ENCODE results near the gene MMEL1.

Gene MMEL1

DNA sequence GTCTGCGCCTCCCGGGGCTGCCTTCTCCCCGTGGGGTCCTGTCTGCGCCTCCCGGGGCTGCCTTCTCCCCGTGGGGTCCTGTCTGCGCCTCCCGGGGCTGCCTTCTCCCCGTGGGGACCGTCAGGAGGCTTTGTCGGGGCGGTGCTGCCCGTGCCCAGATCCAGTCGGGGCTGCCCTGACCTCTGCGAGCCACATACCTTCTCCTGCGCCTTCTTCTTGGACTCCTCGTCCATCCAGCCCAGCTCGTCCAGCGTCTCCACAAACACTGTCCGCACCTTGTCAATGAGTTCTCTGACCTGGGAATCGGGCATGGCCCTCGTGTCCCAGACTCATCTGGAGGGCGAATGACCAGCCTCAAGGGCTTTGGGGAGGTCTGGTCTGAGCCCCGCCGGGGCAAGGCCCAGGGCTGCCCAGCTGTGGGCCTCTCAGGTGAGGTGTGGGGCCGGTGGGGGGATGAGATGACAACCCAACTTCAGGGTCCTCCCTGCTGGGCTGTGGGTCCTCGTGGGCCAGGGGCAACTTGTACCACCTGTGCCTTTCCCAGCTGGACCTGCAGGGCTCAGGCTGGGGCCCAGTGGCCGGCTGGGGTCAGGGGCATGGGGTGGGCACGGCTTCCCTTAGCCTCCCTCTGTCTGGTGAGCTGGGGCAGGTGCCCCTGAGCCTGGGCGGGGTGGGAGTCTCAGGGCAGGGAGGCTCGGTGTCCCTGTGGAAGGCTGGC, 36.8 kb downstream of the MMEL1 start:
- no peak overlapping the region for H3K4me3 ChIP-seq (replicated peaks; ENCODE audit: insufficient read depth, low read length)
- DNase-seq (ENCODE audit: low read depth in 1 of 2, low spot score in 1 of 2), result no peak
- no peak for TF ChIP-seq REST (IDR thresholded peaks at IDR 0.05; ENCODE audit: insufficient replicate concordance, low read depth)
- no peak for TF ChIP-seq GABPA (IDR thresholded peaks at IDR 0.05; ENCODE audit: low read depth)
- TF ChIP-seq, protein P1, sequence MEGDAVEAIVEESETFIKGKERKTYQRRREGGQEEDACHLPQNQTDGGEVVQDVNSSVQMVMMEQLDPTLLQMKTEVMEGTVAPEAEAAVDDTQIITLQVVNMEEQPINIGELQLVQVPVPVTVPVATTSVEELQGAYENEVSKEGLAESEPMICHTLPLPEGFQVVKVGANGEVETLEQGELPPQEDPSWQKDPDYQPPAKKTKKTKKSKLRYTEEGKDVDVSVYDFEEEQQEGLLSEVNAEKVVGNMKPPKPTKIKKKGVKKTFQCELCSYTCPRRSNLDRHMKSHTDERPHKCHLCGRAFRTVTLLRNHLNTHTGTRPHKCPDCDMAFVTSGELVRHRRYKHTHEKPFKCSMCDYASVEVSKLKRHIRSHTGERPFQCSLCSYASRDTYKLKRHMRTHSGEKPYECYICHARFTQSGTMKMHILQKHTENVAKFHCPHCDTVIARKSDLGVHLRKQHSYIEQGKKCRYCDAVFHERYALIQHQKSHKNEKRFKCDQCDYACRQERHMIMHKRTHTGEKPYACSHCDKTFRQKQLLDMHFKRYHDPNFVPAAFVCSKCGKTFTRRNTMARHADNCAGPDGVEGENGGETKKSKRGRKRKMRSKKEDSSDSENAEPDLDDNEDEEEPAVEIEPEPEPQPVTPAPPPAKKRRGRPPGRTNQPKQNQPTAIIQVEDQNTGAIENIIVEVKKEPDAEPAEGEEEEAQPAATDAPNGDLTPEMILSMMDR (IDR thresholded peaks at IDR 0.05; ENCODE audit: insufficient read depth, low read length), result no peak
- no peak for TF ChIP-seq POLR2AphosphoS5 (IDR thresholded peaks at IDR 0.05; ENCODE audit: low read depth)
- TF ChIP-seq SPI1 (IDR thresholded peaks at IDR 0.05; ENCODE audit: borderline replicate concordance, low read depth), result no peak
- H3K27ac ChIP-seq (replicated peaks), result no peak overlapping the region
- no peaks in the 10 kb centered on the region for H3K27me3 ChIP-seq (ENCODE audit: insufficient read depth, poor library complexity, severe bottlenecking)

DNA sequence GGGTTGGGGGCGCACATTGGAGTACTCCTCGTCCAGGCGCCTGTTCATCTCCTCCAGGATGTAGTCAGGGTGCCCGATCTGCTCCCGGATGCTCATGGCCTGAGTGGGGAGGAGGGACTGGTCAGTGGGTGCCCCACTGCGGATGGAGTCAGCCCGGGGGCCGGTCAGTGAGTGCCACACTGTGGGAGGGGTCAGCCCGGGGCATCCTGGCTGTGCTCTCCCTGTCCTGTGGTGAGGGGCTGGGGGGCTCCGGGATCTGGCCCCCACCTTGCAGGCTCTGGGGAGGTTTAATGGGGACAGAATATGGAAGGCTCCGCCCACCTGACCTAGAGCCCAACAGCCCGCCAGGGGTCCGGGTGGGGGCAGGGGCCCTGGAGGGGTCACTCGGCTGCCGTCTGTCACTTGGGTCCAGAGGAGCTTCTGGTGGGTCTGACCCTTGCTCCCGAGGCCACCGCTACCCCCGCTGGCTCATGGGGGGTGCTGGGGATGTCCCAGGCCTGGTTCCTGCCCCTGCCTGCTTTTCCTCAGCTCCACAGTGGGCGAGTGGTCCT, 37.5 kb downstream of the MMEL1 start:
- Histone ChIP-seq H3K27ac (replicated peaks) (no peak overlapping the region), H3K4me3 (replicated peaks; ENCODE audit: insufficient read depth, low read length) (no peak overlapping the region), H3K27me3 (ENCODE audit: insufficient read depth, poor library complexity, severe bottlenecking) (no peaks in the 10 kb centered on the region)
- TF ChIP-seq REST (IDR thresholded peaks at IDR 0.05; ENCODE audit: insufficient replicate concordance, low read depth), result no peak
- no peak for TF ChIP-seq POLR2AphosphoS5 (IDR thresholded peaks at IDR 0.05; ENCODE audit: low read depth)
- TF ChIP-seq GABPA (IDR thresholded peaks at IDR 0.05; ENCODE audit: low read depth), result no peak
- no peak for TF ChIP-seq SPI1 (IDR thresholded peaks at IDR 0.05; ENCODE audit: borderline replicate concordance, low read depth)
- TF ChIP-seq, protein P1 (IDR thresholded peaks at IDR 0.05; ENCODE audit: insufficient read depth, low read length), result no peak
- DNase-seq (ENCODE audit: low read depth in 1 of 2, low spot score in 1 of 2), result no peak

GRCh38 chr1:2594641-2595131, 38.1 kb downstream of the MMEL1 start:
- H3K27ac ChIP-seq (replicated peaks), result no peak overlapping the region
- DNase-seq (ENCODE audit: low read depth in 1 of 2, low spot score in 1 of 2), result no peak
- H3K27me3 ChIP-seq (ENCODE audit: insufficient read depth, poor library complexity, severe bottlenecking), result no peaks in the 10 kb centered on the region
- TF ChIP-seq POLR2AphosphoS5 (IDR thresholded peaks at IDR 0.05; ENCODE audit: low read depth) (no peak), REST (IDR thresholded peaks at IDR 0.05; ENCODE audit: insufficient replicate concordance, low read depth) (no peak), SPI1 (IDR thresholded peaks at IDR 0.05; ENCODE audit: borderline replicate concordance, low read depth) (no peak), GABPA (IDR thresholded peaks at IDR 0.05; ENCODE audit: low read depth) (no peak)
- TF ChIP-seq, protein P1 (IDR thresholded peaks at IDR 0.05; ENCODE audit: insufficient read depth, low read length), result no peak
- no peak overlapping the region for H3K4me3 ChIP-seq (replicated peaks; ENCODE audit: insufficient read depth, low read length)
